Endothelial cell of umbilical vein (primary cell): ENCODE data around the gene PPOX. TPM values are rescaled to one million over a fixed set of nuclear protein-coding genes. Genes with fewer than 3 reads are reported as not detected.

Experiments
- BruUV-seq: library from RNA; stranded (reverse); fragments of 400-500 nt; replicated peaks from 2 replicates; lab custom pipeline; 2021; lab: Mats Ljungman, UMichigan
- CTCF ChIA-PET: fragments of 300-600, 350-600 bp; sonication (Branson Sonifier 250); formaldehyde crosslinking; loops from one replicate; lab custom pipeline; 2021; ENCODE audit warnings: antibody characterized with exemption, inconsistent platforms; lab: Charles Lee
- POLR2A ChIA-PET: fragments of 300-600, 350-600 bp; sonication (Branson Sonifier 250); formaldehyde crosslinking; loops from one replicate; lab custom pipeline; 2021; ENCODE audit warnings: antibody characterized with exemption, inconsistent platforms; lab: Charles Lee
- DNase-seq: peaks from one replicate; pipeline ENCODE4 v3.0.0-alpha.2; 2011; ENCODE audit warnings: low read depth, low spot score
- FAIRE-seq: peaks from 2 replicates; lab custom pipeline; 2011; peaks lifted over from hg19 to GRCh38; lab: Jason Lieb, UNC
- H2AFZ ChIP-seq: 2 replicates; pipeline ENCODE4 v1.6.0; 2012; ENCODE audit warnings: low read depth, low read length, control low read depth, inconsistent platforms
- H3K27ac ChIP-seq: 2 replicates; pipeline ENCODE4 v1.5.1; 2011; ENCODE audit warnings: low read depth, mild to moderate bottlenecking, control low read depth, low read length, moderate library complexity; ENCODE audit not compliant: insufficient read depth
- H3K27me3 ChIP-seq, 2 experiments: 2 replicates each; pipeline versions ENCODE4 v1.6.0 to v1.6.1; 2011; ENCODE audit warnings: low read length in 2 of 2, mixed read lengths in 1 of 2; ENCODE audit not compliant: control insufficient read depth in 2 of 2, insufficient read depth in 2 of 2
- H3K36me3 ChIP-seq, 2 experiments: 2 replicates in 1 of 2; 3 replicates in 1 of 2; pipeline ENCODE4 v1.5.1; 2011; ENCODE audit warnings: low read length in 2 of 2, mild to moderate bottlenecking in 1 of 2, moderate library complexity in 1 of 2; ENCODE audit not compliant: control insufficient read depth in 2 of 2, insufficient read depth in 2 of 2; ENCODE audit errors: extremely low read depth in 1 of 2
- H3K4me1 ChIP-seq: 3 replicates; pipeline ENCODE4 v1.5.1; 2011; ENCODE audit warnings: mild to moderate bottlenecking, low read length; ENCODE audit not compliant: control insufficient read depth, insufficient read depth; ENCODE audit errors: extremely low read depth
- H3K4me2 ChIP-seq: 2 replicates; pipeline ENCODE4 v1.6.1; 2011; ENCODE audit warnings: low read length, control low read depth, mixed read lengths; ENCODE audit not compliant: insufficient read depth
- H3K4me3 ChIP-seq, 3 experiments: fragments of 200-600 bp in 1 of 3; sonication (generic), shearing (Covaris generic) in 1 of 3; replicated peaks in 1 of 3; 2 replicates each; pipeline ENCODE4 v1.5.1; 2011 to 2016; ENCODE audit warnings: control low read depth in 3 of 3, low read length in 3 of 3, mild to moderate bottlenecking in 2 of 3, inconsistent platforms in 1 of 3, low read depth in 1 of 3, moderate library complexity in 1 of 3; ENCODE audit not compliant: insufficient read depth in 1 of 3
- H3K79me2 ChIP-seq: 2 replicates; pipeline ENCODE4 v1.6.0; 2012; ENCODE audit warnings: low read length, inconsistent platforms; ENCODE audit not compliant: control insufficient read depth, insufficient read depth
- H3K9ac ChIP-seq: replicated peaks from 2 replicates; pipeline ENCODE3; 2011; ENCODE audit warnings: low read length, control low read depth; ENCODE audit not compliant: insufficient read depth; ENCODE audit errors: extremely low read depth
- H3K9me1 ChIP-seq: replicated peaks from 3 replicates; pipeline ENCODE4 v1.6.0; 2011; ENCODE audit warnings: mild to moderate bottlenecking, low read length; ENCODE audit not compliant: control insufficient read depth, insufficient read depth; ENCODE audit errors: extremely low read depth
- H3K9me3 ChIP-seq: replicated peaks from 2 replicates; pipeline ENCODE4 v1.5.1; 2012; ENCODE audit warnings: low read length, inconsistent platforms; ENCODE audit not compliant: control insufficient read depth, insufficient read depth
- H4K20me1 ChIP-seq: replicated peaks from 2 replicates; pipeline ENCODE3; 2011; ENCODE audit warnings: mild to moderate bottlenecking, low read length; ENCODE audit not compliant: control insufficient read depth, insufficient read depth; ENCODE audit errors: extremely low read depth
- CTCF ChIP-seq, 2 donors: IDR thresholded peaks; 1 replicate in 1 of 2; 2 replicates in 1 of 2; pipeline ENCODE4 v1.5.1; 2011; ENCODE audit warnings: low read length in 2 of 2, mild to moderate bottlenecking in 2 of 2, moderate library complexity in 2 of 2, control low read depth in 1 of 2, inconsistent platforms in 1 of 2, low read depth in 1 of 2; ENCODE audit not compliant: insufficient read depth in 1 of 2; ENCODE audit errors: extremely low read depth in 1 of 2
- EZH2 ChIP-seq: IDR thresholded peaks from 2 replicates; pipeline ENCODE4 v1.6.1; 2012; ENCODE audit warnings: borderline replicate concordance, low read depth, mild to moderate bottlenecking, moderate library complexity, low read length, inconsistent platforms; ENCODE audit not compliant: severe bottlenecking
- FOS ChIP-seq: IDR thresholded peaks from 2 replicates; pipeline ENCODE4 v1.6.1; 2011; ENCODE audit warnings: mild to moderate bottlenecking, low read length, moderate library complexity, borderline replicate concordance; ENCODE audit not compliant: insufficient read depth
- GATA2 ChIP-seq: IDR thresholded peaks from 2 replicates; pipeline ENCODE4 v1.7.0; 2011; ENCODE audit warnings: low read depth, mild to moderate bottlenecking, moderate library complexity, mixed read lengths, low read length; ENCODE audit not compliant: insufficient read length, insufficient read depth
- JUN ChIP-seq: IDR thresholded peaks from 2 replicates; pipeline ENCODE4 v1.6.1; 2011; ENCODE audit warnings: borderline replicate concordance, low read depth; ENCODE audit not compliant: insufficient read length, insufficient read depth
- MAX ChIP-seq: IDR thresholded peaks from 2 replicates; pipeline ENCODE4 v1.6.1; 2011; ENCODE audit not compliant: insufficient read depth, insufficient read length
- MYC ChIP-seq: IDR thresholded peaks from one replicate; pipeline ENCODE4 v1.6.1; 2011; ENCODE audit warnings: mild to moderate bottlenecking, low read depth, low read length
- POLR2A ChIP-seq: IDR thresholded peaks from 2 replicates; pipeline ENCODE4 v1.6.1; 2012; ENCODE audit warnings: low read depth, mild to moderate bottlenecking, control low read depth, low read length
- POLR2AphosphoS5 ChIP-seq: IDR thresholded peaks from 2 replicates; pipeline ENCODE4 v1.6.1; 2012; ENCODE audit warnings: low read depth, mild to moderate bottlenecking, control low read depth, low read length, moderate library complexity; ENCODE audit not compliant: insufficient read depth
- dilution Hi-C: fragments of 300-500 bp; cut with MboI; formaldehyde crosslinking; loops from one replicate; pipeline ENCODE4 v1.15.0; 2019; ENCODE audit warnings: low sequenced_read_pairs; ENCODE audit not compliant: extremely low pct_ligation_motif_present
- intact Hi-C: fragments of 100-400 bp; cut with micrococcal nuclease; formaldehyde crosslinking; loops from one replicate; pipeline ENCODE4 v1.10.0; 2022
- polyA plus RNA-seq, 4 experiments: library from polyadenylated mRNA; depleted of rRNA in 3 of 4; stranded (reverse) in 3 of 4; unstranded in 1 of 4; fragments of >200 nt; gene quantifications; 2 replicates each; pipeline versions ENCODE4 v1.2.1 to v1.2.3, GENCODE V29; 2011 to 2012; ENCODE audit warnings: missing spikeins in 1 of 4
- total RNA-seq: library from RNA; stranded (reverse); gene quantifications from 2 replicates; pipeline ENCODE4 v1.2.3, GENCODE V29; 2021

Gene PPOX
- total and polyA plus RNA-seq, 2 donors (not counting 3 experiments of a cell fraction or from before 2014, with no cell fraction given), result 26.4 to 28.5 TPM

GRCh38 chr1:161153176-161153575 is 13.1 kb upstream of the PPOX start:
- dilution Hi-C loops, result no loop called here
- CTCF ChIA-PET, result interaction anchor here (0.7 to 2.7 kb wide), 6 partner anchors 11 to 132 kb away, joined by 3 to 14 read pairs (median 4); partner anchors contain the start of genes DEDD, F11R and PPOX
- Histone ChIP-seq H3K9me3 (no peaks in the 10 kb centered on the region), H3K27ac (no peak overlapping the region), H3K4me3 (peak overlapping the region in 2 of 3 experiments; percentile 52 to 77), H3K4me2 (peak overlapping the region; percentile 52), H4K20me1 (no peaks in the 10 kb centered on the region), H2AFZ (peak overlapping the region; percentile 31), H3K9me1 (no peaks in the 10 kb centered on the region), H3K79me2 (no peaks in the 10 kb centered on the region), H3K36me3 (peaks cover 2 to 5% of the 10 kb centered on the region in 2 experiments), H3K4me1 (no peaks in the 10 kb centered on the region), H3K9ac (no peak overlapping the region), H3K27me3 (no peaks in the 10 kb centered on the region)
- intact Hi-C loops, result loop anchor here (1.0 kb wide), 1 partner anchor 34 kb away; no protein-coding TSS in a partner anchor
- no TSS peak for BruUV-seq
- DNase-seq (no peak), FAIRE-seq (no peak)
- TF ChIP-seq MYC (no peak), MAX (no peak), CTCF (IDR thresholded peaks at IDR 0.05; ENCODE audit: extremely low read depth in 1 of 2, insufficient read depth in 1 of 2, low read depth in 1 of 2, low read length in 2 of 2) (no peak), GATA2 (no peak), EZH2 (no peak), POLR2A (no peak), POLR2AphosphoS5 (no peak), FOS (no peak), JUN (no peak)
- POLR2A ChIA-PET, result interaction anchor here (1.0 kb wide), 1 partner anchor 20 kb away, joined by 11 read pairs; the partner anchor contains the start of gene DEDD
